HEK293 (cell line): ENCODE results near the gene RRP1.

Source experiments
- BCL11A ChIP-seq: fragments of 450-650 bp; formaldehyde crosslinking; IDR thresholded peaks from 2 replicates; pipeline ENCODE4 v1.5.1; 2016; ENCODE audit warnings: low read depth, missing biosample characterization, missing genetic modification characterization
- CTCF ChIP-seq: fragments of 450-650 bp; formaldehyde crosslinking; IDR thresholded peaks from 2 replicates; pipeline ENCODE4 v1.5.1; 2016; ENCODE audit warnings: missing biosample characterization, missing genetic modification characterization
- EGR2 ChIP-seq: fragments of 450-650 bp; formaldehyde crosslinking; IDR thresholded peaks from 2 replicates; pipeline ENCODE4 v1.5.1; 2016; ENCODE audit warnings: low read depth, missing biosample characterization, missing genetic modification characterization
- KLF17 ChIP-seq: fragments of 450-650 bp; formaldehyde crosslinking; IDR thresholded peaks from 2 replicates; pipeline ENCODE4 v1.5.1; 2016; ENCODE audit warnings: missing biosample characterization, missing genetic modification characterization
- SP7 ChIP-seq: fragments of 450-650 bp; formaldehyde crosslinking; IDR thresholded peaks from 2 replicates; pipeline ENCODE4 v1.5.1; 2016; ENCODE audit warnings: missing biosample characterization, missing genetic modification characterization
- ZBTB10 ChIP-seq: fragments of 450-650 bp; formaldehyde crosslinking; IDR thresholded peaks from 2 replicates; pipeline ENCODE4 v1.5.1; 2016; ENCODE audit warnings: missing biosample characterization, missing genetic modification characterization
- ZBTB26 ChIP-seq: fragments of 450-650 bp; formaldehyde crosslinking; optimal IDR thresholded peaks from 2 replicates; pipeline ENCODE3; 2016; ENCODE audit warnings: missing biosample characterization, mild to moderate bottlenecking, missing genetic modification characterization
- ZBTB48 ChIP-seq: fragments of 450-650 bp; formaldehyde crosslinking; IDR thresholded peaks from 2 replicates; pipeline ENCODE4 v1.5.1; 2016; ENCODE audit warnings: missing biosample characterization, missing genetic modification characterization
- ZBTB6 ChIP-seq: fragments of 450-650 bp; formaldehyde crosslinking; IDR thresholded peaks from 2 replicates; pipeline ENCODE4 v1.5.1; 2017; ENCODE audit warnings: missing biosample characterization, missing genetic modification characterization
- ZFP69B ChIP-seq: fragments of 450-650 bp; formaldehyde crosslinking; IDR thresholded peaks from 2 replicates; pipeline ENCODE4 v1.5.1; 2016; ENCODE audit warnings: missing biosample characterization, missing genetic modification characterization
- ZIC2 ChIP-seq: fragments of 450-650 bp; formaldehyde crosslinking; IDR thresholded peaks from 2 replicates; pipeline ENCODE4 v1.5.1; 2016; ENCODE audit warnings: missing biosample characterization, missing genetic modification characterization
- ZNF121 ChIP-seq: fragments of 450-650 bp; formaldehyde crosslinking; IDR thresholded peaks from 2 replicates; pipeline ENCODE4 v1.5.1; 2016; ENCODE audit warnings: missing biosample characterization, missing genetic modification characterization
- ZNF2 ChIP-seq: fragments of 450-650 bp; formaldehyde crosslinking; IDR thresholded peaks from 2 replicates; pipeline ENCODE4 v1.5.1; 2016; ENCODE audit warnings: missing biosample characterization, missing genetic modification characterization
- ZNF324 ChIP-seq: fragments of 450-650 bp; formaldehyde crosslinking; IDR thresholded peaks from 2 replicates; pipeline ENCODE4 v1.5.1; 2016; ENCODE audit warnings: missing biosample characterization, missing genetic modification characterization
- ZNF394 ChIP-seq: fragments of 450-650 bp; formaldehyde crosslinking; IDR thresholded peaks from 2 replicates; pipeline ENCODE4 v1.5.1; 2016; ENCODE audit warnings: missing biosample characterization, missing genetic modification characterization, mild to moderate bottlenecking, moderate library complexity, borderline replicate concordance
- ZNF423 ChIP-seq: fragments of 450-650 bp; formaldehyde crosslinking; IDR thresholded peaks from 2 replicates; pipeline ENCODE4 v1.5.1; 2016; ENCODE audit warnings: missing biosample characterization, missing genetic modification characterization
- ZNF473 ChIP-seq: fragments of 450-650 bp; formaldehyde crosslinking; IDR thresholded peaks from 2 replicates; pipeline ENCODE4 v1.5.1; 2017; ENCODE audit warnings: missing biosample characterization, missing genetic modification characterization
- ZNF548 ChIP-seq: fragments of 450-650 bp; formaldehyde crosslinking; IDR thresholded peaks from 2 replicates; pipeline ENCODE4 v1.5.1; 2016; ENCODE audit warnings: missing biosample characterization, missing genetic modification characterization
- ZNF600 ChIP-seq: fragments of 450-650 bp; formaldehyde crosslinking; IDR thresholded peaks from 2 replicates; pipeline ENCODE4 v1.5.1; 2016; ENCODE audit warnings: missing biosample characterization, missing genetic modification characterization
- ZNF639 ChIP-seq: fragments of 450-650 bp; formaldehyde crosslinking; IDR thresholded peaks from 2 replicates; pipeline ENCODE4 v1.5.1; 2016; ENCODE audit warnings: missing biosample characterization, missing genetic modification characterization
- ZNF76 ChIP-seq: fragments of 450-650 bp; formaldehyde crosslinking; IDR thresholded peaks from 2 replicates; pipeline ENCODE4; 2016; ENCODE audit warnings: low read depth, missing biosample characterization, missing genetic modification characterization, borderline replicate concordance
- ZSCAN18 ChIP-seq: fragments of 450-650 bp; formaldehyde crosslinking; IDR thresholded peaks from 2 replicates; pipeline ENCODE4 v1.5.1; 2016; ENCODE audit warnings: missing biosample characterization, missing genetic modification characterization

The RRP1 gene

GRCh38 chr21:43810505-43811261 is 21.3 kb downstream of the RRP1 start (continued):
- TF ChIP-seq ZBTB6 (tag by site-specific recombination) (0 out of 2 replicates have a peak, but pooled peaks have one; percentile 7), KLF17 (tag by site-specific recombination) (peak; percentile 52; the same call in 1 of the 2 replicates), ZNF473 (tag by site-specific recombination) (no peak), ZNF394 (tag by site-specific recombination) (peak; percentile 41; the same call in 1 of the 2 replicates), SP7 (tag by site-specific recombination) (peak; percentile 72; the same call in 1 of the 2 replicates), ZFP69B (tag by site-specific recombination) (no peak), ZIC2 (0 out of 2 replicates have a peak, but pooled peaks have one; percentile 20), CTCF (peak; percentile 98), ZNF548 (tag by site-specific recombination) (no peak), ZBTB10 (peak; percentile 60; the same call in 1 of the 2 replicates), ZNF2 (tag by site-specific recombination) (peak; percentile 64), BCL11A (tag by site-specific recombination) (peak; percentile 37; the same call in 1 of the 2 replicates), ZNF600 (peak; percentile 82), ZBTB48 (tag by site-specific recombination) (0 out of 2 replicates have a peak, but pooled peaks have one; percentile 45), ZNF76 (tag by site-specific recombination) (0 out of 2 replicates have a peak, but pooled peaks have one; percentile 17), EGR2 (tag by site-specific recombination) (peak; percentile 10; the same call in 1 of the 2 replicates), ZNF639 (tag by site-specific recombination) (peak; percentile 55; the same call in 1 of the 2 replicates), ZBTB26 (peak; percentile 44), ZNF121 (tag by site-specific recombination) (no peak), ZNF324 (tag by site-specific recombination) (peak; percentile 36; the same call in 1 of the 2 replicates), ZNF423 (peak; percentile 66; the same call in 1 of the 2 replicates), ZSCAN18 (tag by site-specific recombination) (no peak)
- TF ChIP-seq, all 188 proteins: peak for 32
